ENCODE measurements around the gene KLHL12. TPM values are rescaled to one million over a fixed set of nuclear protein-coding genes. Genes with fewer than 3 reads are reported as not detected.

The KLHL12 gene
- total RNA-seq, 1 experiment from 2014 or later, result 33.8 TPM

GRCh38 chr1:202909494-202909893 lies 17.5 kb downstream of the KLHL12 start:
- peaks cover 30 to 31% of the 10 kb centered on the region in 2 experiments; a peak in 3 of 4 replicates for H3K36me3 ChIP-seq (ENCODE audit: control insufficient read depth in 1 of 2, insufficient read depth in 2 of 2, low read length in 2 of 2)
- BruUV-seq (replicated peaks), result no TSS peak
- no peaks in the 10 kb centered on the region for H3K4me1 ChIP-seq (ENCODE audit: control insufficient read depth in 1 of 2, insufficient read depth in 2 of 2, low read length in 2 of 2)
- no peak overlapping the region for H3K4me2 ChIP-seq (ENCODE audit: low read length)
- H3K4me3 ChIP-seq (replicated peaks in 1 of 2; ENCODE audit: low read depth in 1 of 2, low read length in 2 of 2), result no peak overlapping the region
- CTCF ChIA-PET, result no interaction called here
- RAD21 ChIA-PET (ENCODE audit: low non-redundant PET in 1 of 2, low total read pairs in 2 of 2, uncharacterized antibody in 2 of 2, unreplicated experiment in 2 of 2), result interaction anchor here in 1 of 2 experiments (0.6 kb wide), 1 partner anchor 98 kb away, joined by 7 read pairs; the partner anchor contains the start of gene TMEM183A
- ATAC-seq, result no peak
- no peak overlapping the region for H3K27ac ChIP-seq (ENCODE audit: low read depth, low read length)
- DNase-seq (ENCODE audit: low read depth, low spot score), result no peak
- no peaks in the 10 kb centered on the region for H3K79me2 ChIP-seq (ENCODE audit: insufficient read depth, low read length)
- POLR2A ChIA-PET, result no interaction called here
- no peak overlapping the region for H3K9ac ChIP-seq (ENCODE audit: low read length)
- TF ChIP-seq TCF7L2 (IDR thresholded peaks at IDR 0.05; ENCODE audit: borderline replicate concordance, extremely low read depth, insufficient read depth, insufficient read length) (no peak), EZH2 (IDR thresholded peaks at IDR 0.05) (no peak), ZNF274 (IDR thresholded peaks at IDR 0.05; ENCODE audit: low read depth, low read length) (no peak), ZBTB33 (IDR thresholded peaks at IDR 0.05; ENCODE audit: extremely low read depth, insufficient replicate concordance, low read length) (no peak), ATF3 (IDR thresholded peaks at IDR 0.05) (no peak), EZH2phosphoT487 (IDR thresholded peaks at IDR 0.05; ENCODE audit: borderline replicate concordance) (no peak), FOSL1 (IDR thresholded peaks at IDR 0.05; ENCODE audit: low read depth) (no peak), RAD21 (IDR thresholded peaks at IDR 0.05; ENCODE audit: low read depth) (no peak), SP1 (IDR thresholded peaks at IDR 0.05; ENCODE audit: low read depth) (no peak), REST (IDR thresholded peaks at IDR 0.05; ENCODE audit: low read depth) (no peak), CBX3 (IDR thresholded peaks at IDR 0.05; ENCODE audit: low read depth) (no peak)
- no peaks in the 10 kb centered on the region for H3K9me3 ChIP-seq (ENCODE audit: control insufficient read depth in 1 of 2, insufficient read depth in 1 of 2, low read depth in 1 of 2, low read length in 2 of 2)
- no peaks in the 10 kb centered on the region for H3K9me2 ChIP-seq (ENCODE audit: insufficient read depth)
- no peaks in the 10 kb centered on the region for H3K27me3 ChIP-seq (ENCODE audit: insufficient read depth, low read length)
- H4K20me1 ChIP-seq (ENCODE audit: insufficient read depth), result no peaks in the 10 kb centered on the region
- intact Hi-C loops (cut with micrococcal nuclease), result no loop called here
- no peak overlapping the region for H2AFZ ChIP-seq (ENCODE audit: low read depth, low read length, poor library complexity, severe bottlenecking)
